ENCODE data around the gene PTPRG. TPM values are rescaled to one million over a fixed set of nuclear protein-coding genes. Genes with fewer than 3 reads are reported as not detected.

Gene PTPRG
- polyA plus RNA-seq, 1 donor (not counting 4 experiments of a cell fraction or from before 2014, with no cell fraction given), result 12.1 TPM

DNA sequence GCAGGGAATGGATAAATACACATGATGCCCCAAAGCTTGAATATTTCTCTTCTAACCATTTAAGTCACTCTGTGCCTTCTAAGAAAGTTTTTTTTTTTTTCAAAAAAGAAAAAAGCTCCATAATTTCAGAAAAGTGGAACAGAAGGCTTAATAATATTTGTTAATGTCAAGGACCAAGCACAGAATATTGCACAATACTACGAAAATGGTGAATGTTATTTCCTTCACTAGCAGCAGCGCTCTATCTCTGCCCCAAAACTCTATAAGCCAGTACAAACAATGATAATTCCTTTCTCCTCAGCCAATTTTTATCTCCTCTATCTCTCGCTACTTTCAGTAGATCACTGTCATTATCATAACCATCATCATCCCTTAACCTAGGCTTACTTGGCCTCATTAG lies 739.2 kb downstream of the PTPRG start:
- H3K36me3 ChIP-seq (ENCODE audit: control insufficient read depth in 2 of 2, extremely low read depth in 1 of 2, insufficient read depth in 2 of 2, low read length in 2 of 2), result peaks cover 0 to 1% of the 10 kb centered on the region in 2 experiments
- dilution Hi-C loops (cut with MboI; ENCODE audit: extremely low pct_ligation_motif_present, low sequenced_read_pairs), result no loop called here
- no peak overlapping the region for H3K4me3 ChIP-seq (ENCODE audit: control insufficient read depth in 2 of 3, extremely low read depth in 1 of 3, insufficient read depth in 2 of 3, low read depth in 1 of 3, low read length in 3 of 3)
- H2AFZ ChIP-seq (ENCODE audit: control insufficient read depth, low read length), result no peak overlapping the region
- no peak for FAIRE-seq
- H3K27ac ChIP-seq (ENCODE audit: control insufficient read depth, insufficient read depth, low read length), result no peak overlapping the region
- H3K79me2 ChIP-seq (ENCODE audit: control insufficient read depth, insufficient read depth, low read length), result no peaks in the 10 kb centered on the region
- H3K9me3 ChIP-seq (ENCODE audit: control insufficient read depth, low read depth, low read length), result no peaks in the 10 kb centered on the region
- DNase-seq (ENCODE audit: low read depth, low spot score), result no peak
- no peaks in the 10 kb centered on the region for H4K20me1 ChIP-seq (ENCODE audit: control insufficient read depth, extremely low read depth, insufficient read depth, low read length)
- H3K4me2 ChIP-seq (ENCODE audit: control insufficient read depth, extremely low read depth, insufficient read depth, low read depth, low read length), result no peak overlapping the region
- no peaks in the 10 kb centered on the region for H3K27me3 ChIP-seq (ENCODE audit: control insufficient read depth, extremely low read depth, insufficient read depth, low read length)
- H3K4me1 ChIP-seq (ENCODE audit: control insufficient read depth, extremely low read depth, insufficient read depth, low read length), result no peaks in the 10 kb centered on the region
- H3K9me1 ChIP-seq (ENCODE audit: control insufficient read depth, extremely low read depth, insufficient read depth, low read length), result no peaks in the 10 kb centered on the region
- TF ChIP-seq EZH2 (IDR thresholded peaks at IDR 0.05; ENCODE audit: low read length), result no peak
- TF ChIP-seq, protein P1, sequence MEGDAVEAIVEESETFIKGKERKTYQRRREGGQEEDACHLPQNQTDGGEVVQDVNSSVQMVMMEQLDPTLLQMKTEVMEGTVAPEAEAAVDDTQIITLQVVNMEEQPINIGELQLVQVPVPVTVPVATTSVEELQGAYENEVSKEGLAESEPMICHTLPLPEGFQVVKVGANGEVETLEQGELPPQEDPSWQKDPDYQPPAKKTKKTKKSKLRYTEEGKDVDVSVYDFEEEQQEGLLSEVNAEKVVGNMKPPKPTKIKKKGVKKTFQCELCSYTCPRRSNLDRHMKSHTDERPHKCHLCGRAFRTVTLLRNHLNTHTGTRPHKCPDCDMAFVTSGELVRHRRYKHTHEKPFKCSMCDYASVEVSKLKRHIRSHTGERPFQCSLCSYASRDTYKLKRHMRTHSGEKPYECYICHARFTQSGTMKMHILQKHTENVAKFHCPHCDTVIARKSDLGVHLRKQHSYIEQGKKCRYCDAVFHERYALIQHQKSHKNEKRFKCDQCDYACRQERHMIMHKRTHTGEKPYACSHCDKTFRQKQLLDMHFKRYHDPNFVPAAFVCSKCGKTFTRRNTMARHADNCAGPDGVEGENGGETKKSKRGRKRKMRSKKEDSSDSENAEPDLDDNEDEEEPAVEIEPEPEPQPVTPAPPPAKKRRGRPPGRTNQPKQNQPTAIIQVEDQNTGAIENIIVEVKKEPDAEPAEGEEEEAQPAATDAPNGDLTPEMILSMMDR (optimal IDR thresholded peaks at IDR 0.05 in 1 of 3, IDR thresholded peaks at IDR 0.05 in 1 of 3, conservative IDR thresholded peaks at IDR 0.05 in 1 of 3; ENCODE audit: extremely low read depth in 1 of 3, insufficient read depth in 2 of 3, low read length in 3 of 3), result no peak
- H3K9ac ChIP-seq (ENCODE audit: control insufficient read depth, extremely low read depth, insufficient read depth, low read length), result no peak overlapping the region

DNA sequence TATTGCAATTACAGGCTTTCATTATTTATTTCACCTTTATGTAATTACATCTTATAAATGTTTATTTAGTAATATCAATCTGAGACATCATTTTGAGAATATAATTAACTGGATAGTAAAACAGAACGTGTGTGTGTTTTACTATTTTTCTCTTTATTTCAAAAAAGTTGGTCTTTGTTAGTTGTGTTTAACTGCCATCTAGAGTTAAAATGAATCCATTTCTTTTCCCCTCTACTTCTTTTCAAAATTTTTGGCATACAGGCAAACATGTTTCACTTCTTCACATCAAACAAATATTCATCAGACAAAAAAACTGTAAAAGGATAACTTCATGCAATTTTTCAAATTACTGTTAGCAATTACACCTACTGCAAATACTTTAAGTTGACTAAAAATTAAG lies 750.8 kb downstream of the PTPRG start:
- Histone ChIP-seq H3K9me1 (ENCODE audit: control insufficient read depth, extremely low read depth, insufficient read depth, low read length) (no peaks in the 10 kb centered on the region), H3K27me3 (ENCODE audit: control insufficient read depth, extremely low read depth, insufficient read depth, low read length) (no peaks in the 10 kb centered on the region), H3K4me3 (ENCODE audit: control insufficient read depth in 2 of 3, extremely low read depth in 1 of 3, insufficient read depth in 2 of 3, low read depth in 1 of 3, low read length in 3 of 3) (no peak overlapping the region), H3K27ac (ENCODE audit: control insufficient read depth, insufficient read depth, low read length) (no peak overlapping the region), H3K79me2 (ENCODE audit: control insufficient read depth, insufficient read depth, low read length) (no peaks in the 10 kb centered on the region), H3K36me3 (ENCODE audit: control insufficient read depth in 2 of 2, extremely low read depth in 1 of 2, insufficient read depth in 2 of 2, low read length in 2 of 2) (no peaks in the 10 kb centered on the region), H4K20me1 (ENCODE audit: control insufficient read depth, extremely low read depth, insufficient read depth, low read length) (no peaks in the 10 kb centered on the region), H3K9ac (ENCODE audit: control insufficient read depth, extremely low read depth, insufficient read depth, low read length) (no peak overlapping the region), H3K9me3 (ENCODE audit: control insufficient read depth, low read depth, low read length) (no peaks in the 10 kb centered on the region), H2AFZ (ENCODE audit: control insufficient read depth, low read length) (no peak overlapping the region), H3K4me2 (ENCODE audit: control insufficient read depth, extremely low read depth, insufficient read depth, low read depth, low read length) (no peak overlapping the region), H3K4me1 (ENCODE audit: control insufficient read depth, extremely low read depth, insufficient read depth, low read length) (no peaks in the 10 kb centered on the region)
- dilution Hi-C loops (cut with MboI; ENCODE audit: extremely low pct_ligation_motif_present, low sequenced_read_pairs), result no loop called here
- FAIRE-seq (no peak), DNase-seq (ENCODE audit: low read depth, low spot score) (no peak)
- TF ChIP-seq, protein P1 (optimal IDR thresholded peaks at IDR 0.05 in 1 of 3, IDR thresholded peaks at IDR 0.05 in 1 of 3, conservative IDR thresholded peaks at IDR 0.05 in 1 of 3; ENCODE audit: extremely low read depth in 1 of 3, insufficient read depth in 2 of 3, low read length in 3 of 3), result no peak
- no peak for TF ChIP-seq EZH2 (IDR thresholded peaks at IDR 0.05; ENCODE audit: low read length)

Measured in keratinocyte (primary cell).